Retina (tissue), 1 donor: ENCODE data around the gene AK5.
A peak's percentile ranks its signal among the peaks of the same experiment; 100 is the strongest.
"Not testable (repeated sequence)": the region's sequence is repeated elsewhere in the genome, so short reads cannot be mapped to it uniquely, and the experiment has no call there.

Source experiments
- DNase-seq: peaks from one replicate; pipeline ENCODE4 v3.0.0-alpha.2; 2016

AK5 gene

DNA sequence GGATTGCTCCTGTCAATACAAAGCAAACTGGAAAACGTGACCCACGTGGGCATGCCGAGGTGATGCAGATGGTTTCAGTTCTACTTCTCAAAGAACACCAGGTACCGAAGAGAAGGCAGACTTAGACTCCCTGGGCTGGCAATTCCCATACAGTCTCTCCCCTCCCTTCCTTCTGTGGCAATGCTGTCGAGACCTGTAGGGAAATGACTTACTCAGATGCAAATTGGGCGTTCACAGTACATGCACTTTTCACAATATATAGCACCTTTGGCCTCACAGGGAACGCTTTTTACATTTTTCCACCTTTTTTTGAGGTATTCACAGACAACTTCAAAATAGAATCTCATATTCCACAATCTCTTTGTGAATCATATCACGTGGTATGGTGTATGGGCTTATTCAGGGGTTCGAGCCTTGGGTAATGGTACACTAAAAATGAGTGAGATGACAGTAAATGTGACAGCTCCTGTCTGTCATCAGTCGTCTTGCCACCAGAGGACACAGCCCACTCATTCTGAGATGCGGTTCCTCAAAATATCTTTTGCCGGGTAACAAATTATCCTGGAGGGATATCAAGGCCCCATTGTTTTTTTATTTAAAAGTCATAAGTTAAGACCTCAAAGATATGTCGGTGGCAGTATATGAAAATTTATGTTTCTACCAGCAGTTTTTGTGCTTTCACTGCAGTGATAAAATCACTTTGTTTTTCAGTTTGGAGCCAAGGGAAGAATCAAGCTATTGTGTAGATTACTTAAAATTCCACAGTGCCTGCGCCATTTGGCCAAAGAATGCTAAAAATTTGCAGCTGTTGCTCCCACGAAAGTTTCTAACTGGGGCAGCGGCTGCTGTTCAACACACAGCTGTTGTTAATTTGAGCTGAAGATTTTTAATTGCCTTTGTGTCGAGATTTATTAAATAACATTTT, 232.3 kb downstream of the AK5 start:
- DNase-seq = peak; percentile 64

DNA sequence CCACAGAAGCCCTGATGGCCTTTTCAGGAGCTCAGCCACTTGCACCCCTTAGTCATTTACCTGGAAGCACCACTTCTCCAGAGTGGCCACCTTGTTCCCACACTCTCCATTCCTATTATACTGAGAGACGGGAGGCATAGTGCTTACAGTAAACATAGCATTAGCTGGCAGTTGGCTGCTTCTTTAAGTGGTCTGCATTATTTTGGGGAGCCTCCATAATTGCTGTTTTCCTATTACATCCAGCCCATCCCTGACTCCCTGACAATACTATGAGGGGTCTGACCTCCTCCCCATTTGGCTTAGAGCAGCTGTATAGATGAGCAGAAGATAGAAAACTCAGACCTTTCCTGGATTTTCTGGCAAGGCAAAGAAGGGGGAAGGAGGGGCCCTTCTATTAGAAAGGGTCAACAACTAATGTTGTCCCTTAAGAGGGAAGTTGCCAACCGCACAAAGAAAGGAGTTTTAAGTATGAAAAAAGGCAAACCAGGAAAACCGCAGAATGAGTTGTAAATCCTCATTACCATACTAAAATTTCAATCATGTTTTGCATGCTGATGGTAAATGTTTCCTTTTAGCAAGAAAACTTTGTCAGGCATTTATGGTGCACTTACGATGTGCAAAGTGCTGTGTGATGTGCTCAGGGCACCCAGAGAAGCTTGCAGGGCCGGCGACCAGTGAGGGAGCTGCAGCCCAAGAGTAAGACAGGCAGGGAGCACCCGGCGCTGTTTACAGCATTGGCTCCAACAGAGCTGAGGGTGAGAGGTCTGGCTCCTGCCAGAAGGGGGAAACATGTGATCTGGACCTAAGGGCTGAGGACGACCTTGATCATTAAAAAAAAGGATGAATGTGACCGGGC, 233.3 kb downstream of the AK5 start:
- peak; percentile 60 for DNase-seq

GRCh38 chr1:77516106-77516505, 234.3 kb downstream of the AK5 start:
- no peak for DNase-seq

DNA sequence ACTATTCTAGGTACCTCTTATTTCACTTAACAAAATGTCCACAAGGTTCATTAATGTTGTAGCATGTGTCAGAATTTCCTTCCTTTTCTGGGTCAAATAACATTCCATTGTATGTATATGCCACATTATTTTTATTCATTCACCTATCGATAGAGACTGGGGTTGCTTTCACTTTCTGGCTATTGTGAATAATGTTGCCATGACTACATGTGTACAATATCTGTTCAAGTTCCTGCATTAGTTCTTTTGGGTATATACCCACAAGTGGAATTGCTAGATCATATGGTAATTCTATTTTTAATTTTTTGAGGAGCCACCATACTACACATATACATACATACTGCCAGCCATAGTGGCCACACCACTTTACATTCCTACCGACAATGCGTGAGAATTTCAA, 242.2 kb downstream of the AK5 start:
- DNase-seq = no peak

- not testable (repeated sequence) for DNase-seq
Measured at GRCh38 chr1:77531149-77531548, 249.3 kb downstream of the AK5 start.

DNA sequence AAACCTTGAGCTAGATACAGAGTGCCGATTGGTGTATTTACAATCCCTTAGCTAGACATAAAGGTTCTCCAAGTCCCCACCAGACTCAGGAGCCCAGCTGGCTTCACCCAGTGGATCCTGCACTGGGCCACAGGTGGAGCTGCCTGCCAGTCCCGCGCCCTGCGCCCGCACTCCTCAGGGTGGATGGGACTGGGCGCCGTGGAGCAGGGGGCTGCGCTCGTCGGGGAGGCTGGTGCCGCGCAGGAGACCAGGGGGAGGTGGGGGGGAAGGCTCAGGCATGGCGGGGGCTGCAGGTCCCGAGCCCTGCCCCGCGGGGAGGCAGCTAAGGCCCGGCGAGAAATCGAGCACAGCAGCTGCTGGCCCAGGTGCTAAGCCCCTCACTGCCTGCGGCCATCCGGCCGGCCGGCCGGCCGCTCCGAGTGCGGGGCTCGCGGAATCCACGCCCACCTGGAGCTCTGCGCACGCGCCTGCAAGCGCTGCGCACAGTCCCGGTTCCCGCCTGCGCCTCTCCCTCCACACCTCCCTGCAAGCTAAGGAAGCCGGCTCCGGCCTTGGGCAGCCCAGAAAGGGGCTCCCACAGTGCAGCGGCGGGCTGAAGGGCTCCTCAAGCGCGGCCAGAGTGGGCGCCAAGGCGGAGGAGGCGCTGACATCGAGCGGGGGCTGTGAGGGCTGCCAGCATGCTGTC, 249.9 kb downstream of the AK5 start:
- not testable (repeated sequence) for DNase-seq

DNA sequence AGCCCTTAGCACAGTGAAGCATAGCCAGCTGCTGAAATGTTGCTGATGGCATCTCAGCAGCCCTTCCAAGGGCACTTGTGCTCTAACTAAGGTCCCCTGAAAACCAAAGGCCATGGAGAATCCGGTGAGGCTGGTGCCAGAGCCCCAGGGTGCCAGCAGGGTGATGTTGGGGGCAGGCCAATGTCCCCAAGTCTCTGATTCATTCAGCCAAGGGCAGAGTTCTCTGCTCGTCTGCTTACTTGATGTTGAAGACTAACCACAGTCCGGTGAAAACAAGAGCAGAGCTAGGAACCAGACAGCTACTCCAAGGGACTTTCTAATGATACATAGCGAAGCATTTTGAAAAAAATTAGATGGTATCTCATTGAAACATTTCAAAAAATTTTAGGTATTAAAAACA, 250.8 kb downstream of the AK5 start:
- DNase-seq = no peak

- peak; percentile 70 for DNase-seq
Measured at GRCh38 chr1:77533660-77534305, 252.0 kb downstream of the AK5 start.

DNA sequence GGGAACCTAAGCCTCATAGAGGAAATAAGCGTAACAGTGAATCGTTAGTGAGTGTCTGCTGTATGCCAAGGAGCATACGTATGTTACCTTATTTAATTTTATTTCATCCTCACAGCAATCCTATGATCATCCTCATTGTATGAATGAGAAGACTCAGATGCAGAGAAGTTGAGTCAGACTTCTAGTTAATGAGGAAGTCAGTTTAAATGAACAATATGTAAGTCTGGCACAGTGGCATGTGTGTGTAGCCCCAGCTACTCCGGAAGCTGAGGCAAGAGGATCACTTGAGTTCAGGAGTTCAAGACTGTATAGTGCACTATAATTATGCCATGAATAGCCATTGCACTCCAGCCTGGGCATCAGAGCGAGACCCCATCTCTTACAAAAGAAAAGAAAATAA, 252.6 kb downstream of the AK5 start:
- no peak for DNase-seq

- DNase-seq = no peak
Measured at GRCh38 chr1:77536813-77537212, 255.0 kb downstream of the AK5 start.

DNA sequence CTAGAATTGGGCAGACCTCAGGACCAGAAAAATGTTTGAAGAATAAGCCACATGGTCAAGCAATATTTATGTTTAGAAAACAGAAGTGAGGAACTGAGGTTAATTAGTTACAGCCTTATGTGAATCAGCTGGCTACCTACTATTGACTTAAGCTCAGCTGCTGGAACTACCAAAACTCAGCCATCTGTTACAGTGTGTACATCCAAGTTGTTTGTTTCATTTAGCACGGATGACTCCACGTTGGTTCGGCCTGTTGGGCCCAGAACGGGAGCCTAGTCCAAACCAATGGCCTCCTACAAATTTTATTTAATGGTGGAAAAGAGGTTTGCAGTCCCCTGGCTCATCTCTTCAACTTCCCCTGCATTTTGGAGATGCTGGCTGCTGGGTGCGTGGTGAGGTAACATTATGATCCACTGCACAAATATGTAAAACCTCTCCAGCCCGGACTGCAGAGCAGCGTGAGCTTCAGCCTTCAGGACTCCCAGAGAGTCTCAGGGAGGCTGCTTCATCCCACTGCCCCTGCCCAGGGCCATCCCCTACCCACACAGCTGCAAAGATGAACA, 257.2 kb downstream of the AK5 start:
- peak; percentile 6 for DNase-seq

GRCh38 chr1:77539519-77540142, 257.8 kb downstream of the AK5 start:
- peak; percentile 14 for DNase-seq

GRCh38 chr1:77540501-77541161, 258.8 kb downstream of the AK5 start:
- DNase-seq = no peak

GRCh38 chr1:77541162-77541545, 259.3 kb downstream of the AK5 start:
- DNase-seq = no peak

- DNase-seq = no peak
Measured at GRCh38 chr1:77542813-77543420, 261.1 kb downstream of the AK5 start.

DNA sequence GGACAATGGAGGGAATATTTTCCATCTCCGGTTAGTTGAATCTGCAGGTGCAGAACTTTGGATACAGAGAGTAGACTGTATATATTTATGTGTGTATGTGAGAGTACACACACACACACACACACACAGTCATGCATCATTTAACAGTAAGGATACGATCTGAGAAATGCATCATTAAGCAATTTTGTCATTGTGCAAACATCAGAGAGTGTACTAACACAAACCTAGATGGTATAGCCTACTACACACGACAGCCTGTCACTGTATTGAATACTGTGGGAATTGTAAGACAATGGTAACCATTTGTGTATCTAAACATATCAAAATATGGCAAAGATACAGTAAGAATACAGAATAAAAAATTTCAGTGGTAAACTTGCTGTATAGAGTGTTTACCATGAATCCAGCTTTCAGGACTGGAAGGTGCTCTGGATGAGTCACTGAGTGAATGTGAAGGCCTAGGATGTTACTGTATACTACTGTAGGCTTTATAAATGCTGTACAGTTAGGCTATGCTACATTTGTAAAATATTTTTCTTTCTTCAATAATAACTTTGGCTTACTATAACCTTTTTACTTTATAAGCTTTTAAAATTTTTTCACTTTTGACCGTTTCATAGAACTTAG, 262.1 kb downstream of the AK5 start:
- no peak for DNase-seq

GRCh38 chr1:77544845-77545244, 263.0 kb downstream of the AK5 start:
- no peak for DNase-seq

GRCh38 chr1:77545970-77546369, 264.2 kb downstream of the AK5 start:
- DNase-seq = no peak

GRCh38 chr1:77546890-77547289, 265.1 kb downstream of the AK5 start:
- no peak for DNase-seq

DNA sequence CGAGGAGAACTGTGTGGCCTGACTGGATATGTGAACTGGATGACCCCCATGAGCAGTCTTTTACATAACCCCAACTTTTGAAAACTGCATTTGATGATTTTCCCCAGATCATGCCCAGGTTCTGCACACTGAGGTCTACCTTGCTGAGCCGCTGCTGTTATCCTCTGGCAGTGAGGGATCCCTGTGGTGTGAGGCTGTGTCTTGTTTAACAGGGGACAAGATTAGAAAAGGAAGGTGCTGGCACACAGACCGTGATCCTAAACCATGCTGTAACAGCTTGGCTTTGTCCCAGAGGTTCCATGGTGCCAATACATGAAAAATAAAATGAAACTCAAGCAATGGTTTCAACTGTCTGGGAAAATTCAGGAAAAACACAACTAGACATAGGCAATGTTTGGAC, 266.5 kb downstream of the AK5 start:
- DNase-seq = no peak
